Activated T-cell treated with anti-CD3 and anti-CD28 coated beads, Interleukin-2, amount 50 U/mL, for 72 hours (primary cell): ENCODE data around the gene P4HA1. TPM values are rescaled to one million over a fixed set of nuclear protein-coding genes. Genes with fewer than 3 reads are reported as not detected.

ENCODE experiments used
- ATAC-seq, 2 donors: fragments of 150-1000 bp; cut with Tn5 transposase; replicated peaks in 1 of 2; 2 replicates each; pipeline ENCODE4 v1.10.0; 2021; ENCODE audit warnings: moderate library complexity in 2 of 2, mild to moderate bottlenecking in 1 of 2
- DNase-seq, 2 donors: peaks; one replicate each; pipeline ENCODE4 v3.0.0; 2021 to 2022; ENCODE audit warnings: mixed read lengths in 1 of 2
- H3K27ac Mint-ChIP-seq: one replicate; pipeline ENCODE4 v1.8.0; 2022; ENCODE audit warnings: mild to moderate bottlenecking, moderate library complexity, mixed read lengths
- H3K27me3 Mint-ChIP-seq: one replicate; pipeline ENCODE4 v1.8.0; 2022; ENCODE audit warnings: low read depth, mixed read lengths
- H3K36me3 Mint-ChIP-seq, 2 donors: one replicate each; pipeline ENCODE4 v1.8.0; 2022; ENCODE audit warnings: mixed read lengths in 2 of 2, mild to moderate bottlenecking in 1 of 2; ENCODE audit not compliant: insufficient read depth in 2 of 2
- H3K4me1 Mint-ChIP-seq: one replicate; pipeline ENCODE4 v1.8.0; 2022; ENCODE audit warnings: low read depth, mixed read lengths
- H3K4me3 Mint-ChIP-seq, 2 donors: one replicate each; pipeline ENCODE4 v1.8.0; 2022; ENCODE audit warnings: mild to moderate bottlenecking in 2 of 2, mixed read lengths in 2 of 2, moderate library complexity in 2 of 2
- H3K9me3 Mint-ChIP-seq, 2 donors: one replicate each; pipeline ENCODE4 v1.8.0; 2022; ENCODE audit warnings: mixed read lengths in 2 of 2
- total RNA-seq, 2 donors: library from RNA; stranded (reverse); gene quantifications; one replicate each; pipeline ENCODE4 v1.2.3, GENCODE V29; 2022

P4HA1 gene
- total RNA-seq, 2 donors from 2014 or later = 20.5 to 28.8 TPM

DNA sequence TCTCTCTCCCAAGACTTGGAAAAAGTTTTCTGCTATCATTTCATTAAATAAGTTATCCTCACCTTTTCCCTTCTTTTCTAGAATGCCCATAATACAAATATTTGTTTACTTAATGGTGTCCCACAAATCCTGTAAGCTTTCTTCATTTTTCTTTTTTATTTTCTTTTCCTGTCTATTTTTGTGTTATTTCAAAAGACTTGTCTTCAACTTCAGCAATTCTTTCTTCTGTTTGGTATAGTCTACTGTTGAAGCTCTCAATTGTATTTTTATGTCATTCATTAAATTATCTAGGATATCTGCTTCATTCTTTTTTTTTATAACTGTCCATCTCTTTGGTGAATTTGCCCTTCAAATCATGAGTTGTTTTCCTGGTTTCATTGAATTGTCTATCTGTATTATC is 117.0 kb downstream of the P4HA1 start:
- Mint-ChIP-seq H3K4me3 (no peak overlapping the region), H3K9me3 (peaks cover 26 to 33% of the 10 kb centered on the region in 2 donors), H3K27ac (no peak overlapping the region), H3K4me1 (no peaks in the 10 kb centered on the region), H3K36me3 (peaks cover 12 to 34% of the 10 kb centered on the region in 2 donors), H3K27me3 (peaks cover 6% of the 10 kb centered on the region)
- no peak for ATAC-seq
- DNase-seq = no peak

DNA sequence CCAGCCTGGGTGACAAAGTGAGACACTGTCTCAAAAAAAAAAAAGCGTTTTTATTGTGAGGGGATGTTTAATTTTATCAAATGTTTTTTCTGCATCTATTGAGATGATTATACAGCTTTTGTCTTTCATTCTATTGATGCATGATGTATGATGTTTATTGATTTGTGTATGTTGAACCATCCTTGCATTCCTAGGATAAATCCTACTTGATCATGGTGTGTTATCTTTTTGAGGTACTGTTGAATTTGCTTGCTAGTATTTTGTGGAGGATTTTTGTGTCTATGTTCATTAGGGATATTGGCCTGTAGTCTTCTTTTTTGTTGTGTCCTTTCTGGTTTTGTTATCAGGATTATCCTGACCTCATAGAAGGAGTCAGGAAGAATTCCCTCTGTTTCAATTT is 119.8 kb downstream of the P4HA1 start:
- ATAC-seq (no peak), DNase-seq (no peak)
- peaks cover 12 to 34% of the 10 kb centered on the region in 2 donors for H3K36me3 Mint-ChIP-seq
- peaks cover 6% of the 10 kb centered on the region for H3K27me3 Mint-ChIP-seq
- H3K4me3 Mint-ChIP-seq = no peak overlapping the region
- peaks cover 26 to 31% of the 10 kb centered on the region in 2 donors for H3K9me3 Mint-ChIP-seq
- H3K4me1 Mint-ChIP-seq = no peaks in the 10 kb centered on the region
- no peak overlapping the region for H3K27ac Mint-ChIP-seq

Other genes starting within 250 kb of the P4HA1 start
- not detected for gene OIT3, start 203.1 kb downstream of the P4HA1 start, total RNA-seq
- gene PLA2G12B, start 142.1 kb downstream of the P4HA1 start, total RNA-seq = not detected
- gene NUDT13, start 13.6 kb upstream of the P4HA1 start, total RNA-seq = 1 to 10 TPM in 1 of 2 donors, under 1 TPM in 1; 0.60 to 1.3 TPM
- gene ECD, start 71.1 kb upstream of the P4HA1 start, total RNA-seq = 10 to 100 TPM; 31.9 to 32.8 TPM
- gene FAM149B1, start 71.3 kb upstream of the P4HA1 start, total RNA-seq = 10 to 100 TPM; 13.9 to 16.1 TPM
- 10 to 100 TPM; 37.2 to 41.2 TPM for gene DNAJC9, start 150.4 kb upstream of the P4HA1 start, total RNA-seq
- gene MRPS16, start 155.8 kb upstream of the P4HA1 start, total RNA-seq = 100 to 1,000 TPM; 122 to 129 TPM